IPS-15b (cell line): ENCODE data around the gene SEC14L3.

Experiments
- H3K27me3 ChIP-seq: one replicate; pipeline ENCODE4 v1.6.1; 2013; ENCODE audit warnings: low read length; ENCODE audit not compliant: control insufficient read depth, insufficient read depth
- H3K36me3 ChIP-seq: one replicate; pipeline ENCODE4 v1.6.1; 2013; ENCODE audit warnings: low read length; ENCODE audit not compliant: control insufficient read depth, insufficient read depth
- H3K4me1 ChIP-seq: one replicate; pipeline ENCODE4 v1.6.1; 2013; ENCODE audit warnings: mild to moderate bottlenecking, low read length; ENCODE audit not compliant: control insufficient read depth, insufficient read depth
- H3K4me3 ChIP-seq: one replicate; pipeline ENCODE4 v1.5.1; 2013; ENCODE audit warnings: low read depth, low read length
- H3K9ac ChIP-seq: one replicate; pipeline ENCODE4 v1.6.1; 2013; ENCODE audit warnings: low read depth, mild to moderate bottlenecking, low read length
- H3K9me3 ChIP-seq: one replicate; pipeline ENCODE4 v1.6.1; 2013; ENCODE audit warnings: mild to moderate bottlenecking, low read length; ENCODE audit not compliant: control insufficient read depth, insufficient read depth

Gene SEC14L3

DNA sequence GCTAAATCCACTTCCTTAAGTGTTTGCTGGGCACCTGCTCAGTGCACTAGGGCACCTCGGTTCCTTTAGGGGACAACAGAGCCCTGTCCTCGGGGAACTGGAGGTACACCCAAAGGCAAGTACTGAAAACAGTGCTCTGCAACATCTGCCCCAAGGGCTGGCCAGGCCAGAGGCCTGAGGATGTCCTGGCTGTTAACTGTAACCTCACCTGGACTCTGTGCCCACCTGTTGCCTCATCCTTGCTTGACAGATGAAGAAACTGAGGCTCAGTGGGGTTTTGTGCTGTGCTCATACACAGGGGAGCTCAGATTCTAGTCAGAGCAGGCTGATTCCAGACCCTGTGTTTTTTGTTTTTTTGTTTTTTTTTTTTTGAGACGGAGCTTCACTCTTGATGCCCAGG lies 31.1 kb upstream of the SEC14L3 start:
- Histone ChIP-seq H3K9ac (no peak overlapping the region), H3K4me3 (no peak overlapping the region), H3K4me1 (no peaks in the 10 kb centered on the region), H3K27me3 (no peaks in the 10 kb centered on the region), H3K36me3 (no peaks in the 10 kb centered on the region), H3K9me3 (no peaks in the 10 kb centered on the region)

DNA sequence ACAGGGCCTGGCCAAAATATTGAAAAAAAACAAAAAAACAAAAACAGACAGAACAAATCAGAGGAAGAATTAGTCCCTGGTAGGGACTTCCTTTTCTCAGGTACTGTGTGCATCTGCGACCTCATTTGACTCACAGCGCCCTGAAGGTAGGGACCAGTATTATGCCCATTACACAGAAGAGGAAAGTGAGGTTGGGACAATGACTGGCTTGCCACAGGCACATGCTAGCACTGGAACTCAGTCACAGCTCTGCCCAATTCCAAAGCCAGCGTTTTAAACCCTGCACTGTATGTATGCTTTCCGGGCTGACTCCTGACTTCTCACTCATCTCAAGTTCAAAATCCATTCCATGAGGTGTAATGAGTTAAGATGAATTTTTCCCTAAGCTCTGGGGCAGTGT lies 30.3 kb upstream of the SEC14L3 start:
- H3K4me3 ChIP-seq, result no peak overlapping the region
- H3K27me3 ChIP-seq, result no peaks in the 10 kb centered on the region

DNA sequence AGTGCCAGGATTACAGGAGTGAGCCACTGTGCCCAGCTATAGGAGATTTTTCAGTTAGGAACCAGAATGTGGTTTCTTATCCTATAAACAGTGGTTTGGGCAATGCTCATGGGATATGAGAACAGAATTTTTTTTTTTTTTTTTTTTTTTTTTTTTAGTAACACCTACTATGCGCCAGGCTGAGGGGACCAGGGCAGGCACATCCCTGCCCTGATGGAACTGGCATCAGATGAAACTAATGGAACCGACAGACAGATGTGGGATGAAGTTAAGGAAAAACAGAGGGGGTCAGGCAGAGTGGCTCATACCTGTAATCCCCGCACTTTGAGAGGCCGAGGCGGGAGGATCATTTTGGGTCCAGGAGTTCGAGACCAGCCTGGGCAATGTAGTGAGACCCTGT lies 28.8 kb upstream of the SEC14L3 start:
- Histone ChIP-seq H3K9ac (no peak overlapping the region), H3K9me3 (no peaks in the 10 kb centered on the region), H3K4me3 (no peak overlapping the region), H3K36me3 (no peaks in the 10 kb centered on the region), H3K27me3 (no peaks in the 10 kb centered on the region), H3K4me1 (no peaks in the 10 kb centered on the region)

More for the DNA sequence above, 30.3 kb upstream of the SEC14L3 start:
- no peak overlapping the region for H3K9ac ChIP-seq
- no peaks in the 10 kb centered on the region for H3K4me1 ChIP-seq
- no peaks in the 10 kb centered on the region for H3K36me3 ChIP-seq
- no peaks in the 10 kb centered on the region for H3K9me3 ChIP-seq

GRCh38 chr22:30497466-30498150 lies 25.8 kb upstream of the SEC14L3 start:
- no peaks in the 10 kb centered on the region for H3K4me1 ChIP-seq
- no peaks in the 10 kb centered on the region for H3K9me3 ChIP-seq
- no peak overlapping the region for H3K9ac ChIP-seq
- H3K36me3 ChIP-seq, result no peaks in the 10 kb centered on the region
- no peaks in the 10 kb centered on the region for H3K27me3 ChIP-seq
- H3K4me3 ChIP-seq, result no peak overlapping the region

- H3K27me3 ChIP-seq, result no peaks in the 10 kb centered on the region
- H3K9ac ChIP-seq, result no peak overlapping the region
- H3K4me1 ChIP-seq, result no peaks in the 10 kb centered on the region
- no peak overlapping the region for H3K4me3 ChIP-seq
- H3K36me3 ChIP-seq, result no peaks in the 10 kb centered on the region
- H3K9me3 ChIP-seq, result no peaks in the 10 kb centered on the region
These were observed 23.4 kb upstream of the SEC14L3 start for GRCh38 chr22:30495041-30495784.

DNA sequence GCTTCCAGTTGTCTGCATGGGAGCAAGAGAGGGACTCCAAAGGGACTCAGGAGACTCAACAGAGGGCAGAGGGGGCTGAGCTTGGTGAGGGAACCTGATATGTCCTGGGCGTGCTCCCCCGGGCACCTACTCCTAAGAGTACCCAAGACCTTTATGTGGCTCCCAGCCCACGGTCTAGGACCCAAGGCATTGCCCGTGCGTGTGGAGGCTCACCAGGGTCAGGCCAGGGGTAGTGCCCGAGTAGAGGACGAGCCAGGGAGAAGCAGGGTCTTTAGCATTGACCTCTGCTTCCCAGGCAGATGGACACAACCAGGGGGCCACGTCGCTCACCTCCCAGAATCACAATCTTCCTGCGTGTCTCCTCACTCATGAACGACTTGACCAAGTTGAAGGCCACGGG lies 20.3 kb upstream of the SEC14L3 start:
- H3K9me3 ChIP-seq, result no peaks in the 10 kb centered on the region
- H3K9ac ChIP-seq, result no peak overlapping the region
- no peaks in the 10 kb centered on the region for H3K36me3 ChIP-seq
- H3K27me3 ChIP-seq, result no peaks in the 10 kb centered on the region
- no peak overlapping the region for H3K4me3 ChIP-seq
- no peaks in the 10 kb centered on the region for H3K4me1 ChIP-seq

GRCh38 chr22:30491381-30491780 lies 19.6 kb upstream of the SEC14L3 start:
- no peaks in the 10 kb centered on the region for H3K4me1 ChIP-seq
- H3K36me3 ChIP-seq, result no peaks in the 10 kb centered on the region
- H3K9ac ChIP-seq, result no peak overlapping the region
- H3K27me3 ChIP-seq, result no peaks in the 10 kb centered on the region
- no peaks in the 10 kb centered on the region for H3K9me3 ChIP-seq
- no peak overlapping the region for H3K4me3 ChIP-seq

DNA sequence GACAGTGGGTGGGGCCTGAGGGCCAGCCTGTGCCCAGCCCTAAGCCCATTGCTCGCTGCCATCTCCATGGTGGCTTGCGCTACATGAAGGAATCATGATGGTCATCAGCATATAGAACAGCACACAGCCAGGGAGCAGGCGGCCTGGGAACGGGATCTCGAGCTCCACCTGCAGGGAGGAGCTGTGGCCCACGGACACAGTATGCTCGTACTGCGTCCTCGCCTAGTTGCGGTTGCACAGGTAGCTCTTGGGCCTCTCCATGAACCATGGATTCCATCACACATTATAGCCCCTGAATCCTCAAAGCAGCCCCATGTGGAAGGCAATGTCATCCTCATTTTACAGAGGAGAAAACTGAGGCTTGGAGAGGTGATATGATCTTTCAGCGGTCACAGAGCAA lies 18.6 kb upstream of the SEC14L3 start:
- Histone ChIP-seq H3K4me1 (no peaks in the 10 kb centered on the region), H3K4me3 (no peak overlapping the region), H3K9ac (no peak overlapping the region), H3K9me3 (no peaks in the 10 kb centered on the region), H3K27me3 (no peaks in the 10 kb centered on the region), H3K36me3 (no peaks in the 10 kb centered on the region)

- no peak overlapping the region for H3K9ac ChIP-seq
- H3K4me1 ChIP-seq, result no peaks in the 10 kb centered on the region
- no peaks in the 10 kb centered on the region for H3K27me3 ChIP-seq
- H3K36me3 ChIP-seq, result no peaks in the 10 kb centered on the region
- no peak overlapping the region for H3K4me3 ChIP-seq
- H3K9me3 ChIP-seq, result no peaks in the 10 kb centered on the region
These were observed 16.3 kb upstream of the SEC14L3 start for GRCh38 chr22:30488121-30488520.

DNA sequence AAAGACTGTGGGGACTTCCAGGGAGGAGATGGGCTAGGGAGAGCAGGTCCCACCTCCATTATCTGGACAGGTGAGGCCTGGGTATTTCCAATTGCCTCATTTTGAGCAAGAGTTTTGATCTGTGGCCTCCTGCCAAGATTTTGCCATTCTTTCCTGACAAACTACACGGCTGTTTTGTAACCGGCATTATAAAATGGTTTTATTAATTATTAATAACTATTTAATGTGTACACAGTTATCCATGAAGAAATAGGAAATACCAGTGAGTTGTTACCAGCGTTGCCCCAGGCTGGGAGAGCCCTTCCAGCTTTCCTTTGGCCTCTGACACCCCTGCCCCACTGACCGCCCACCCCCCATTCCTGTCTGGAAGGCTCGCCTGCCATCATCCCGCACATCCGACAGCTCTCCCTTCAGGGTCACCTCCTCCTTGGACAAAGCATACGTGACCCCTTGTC lies 14.9 kb upstream of the SEC14L3 start:
- Histone ChIP-seq H3K4me1 (no peaks in the 10 kb centered on the region), H3K9ac (no peak overlapping the region), H3K9me3 (no peaks in the 10 kb centered on the region), H3K36me3 (no peaks in the 10 kb centered on the region), H3K27me3 (no peaks in the 10 kb centered on the region), H3K4me3 (no peak overlapping the region)

DNA sequence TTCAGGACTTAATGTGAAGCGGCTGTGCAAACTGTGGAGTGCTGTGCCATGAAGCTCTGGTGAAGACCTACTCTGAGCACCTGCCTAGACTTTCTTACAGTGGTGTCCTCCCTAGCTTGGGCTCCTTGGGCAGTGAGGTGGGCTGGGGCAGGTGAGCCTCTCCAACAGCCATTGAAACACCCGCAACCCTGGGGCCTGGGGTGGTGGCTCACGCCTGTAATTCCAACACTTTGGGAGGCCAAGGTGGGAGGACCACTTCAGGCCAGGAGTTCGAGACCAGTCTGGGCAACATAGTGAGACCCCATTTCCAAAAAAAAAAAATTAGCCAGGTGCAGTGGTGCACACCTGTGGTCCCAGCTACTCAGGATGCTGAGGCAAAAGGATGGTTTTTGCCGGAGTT lies 14.3 kb upstream of the SEC14L3 start:
- no peaks in the 10 kb centered on the region for H3K36me3 ChIP-seq
- no peak overlapping the region for H3K4me3 ChIP-seq
- H3K27me3 ChIP-seq, result no peaks in the 10 kb centered on the region
- H3K9ac ChIP-seq, result no peak overlapping the region
- H3K4me1 ChIP-seq, result no peaks in the 10 kb centered on the region
- H3K9me3 ChIP-seq, result no peaks in the 10 kb centered on the region

DNA sequence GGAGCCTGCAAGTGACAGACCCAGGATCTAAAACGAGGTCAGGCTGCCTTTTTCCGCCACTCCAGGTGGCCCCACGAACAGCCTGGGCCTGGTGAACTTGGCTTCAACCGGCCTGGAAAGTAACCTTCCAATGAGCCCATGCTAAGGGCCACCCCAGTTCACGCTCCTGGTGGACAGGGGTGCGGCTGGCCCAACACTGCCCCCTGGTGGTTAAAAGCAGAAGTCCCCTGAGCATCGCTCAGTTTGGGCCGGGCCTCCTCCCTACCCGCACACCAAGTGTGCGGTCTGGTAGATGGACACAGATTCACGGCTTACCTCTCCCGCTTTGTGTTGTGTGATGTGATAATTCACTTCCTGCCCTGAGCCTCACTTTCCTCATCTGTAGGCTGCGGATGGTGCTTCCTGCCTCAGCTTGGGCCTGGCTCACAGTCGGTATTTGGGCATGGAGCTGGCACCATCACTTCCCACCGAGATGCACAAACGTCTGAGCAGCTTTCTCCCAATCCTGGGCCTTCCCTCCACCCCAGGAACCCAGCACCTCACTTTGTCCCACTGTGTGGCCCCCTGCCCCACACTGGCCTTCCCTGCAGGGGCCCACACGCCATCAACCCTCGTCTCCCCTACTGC lies 13.7 kb upstream of the SEC14L3 start:
- no peaks in the 10 kb centered on the region for H3K27me3 ChIP-seq

More for the DNA sequence above, 13.7 kb upstream of the SEC14L3 start:
- H3K9me3 ChIP-seq, result no peaks in the 10 kb centered on the region
- H3K36me3 ChIP-seq, result no peaks in the 10 kb centered on the region
- H3K9ac ChIP-seq, result no peak overlapping the region
- no peaks in the 10 kb centered on the region for H3K4me1 ChIP-seq
- no peak overlapping the region for H3K4me3 ChIP-seq
